Panc1 (cell line): ENCODE data around the gene RALGPS1. TPM values are rescaled to one million over a fixed set of nuclear protein-coding genes. Genes with fewer than 3 reads are reported as not detected.

Experiments used
- ATAC-seq: fragments of 200-7000 bp; cut with Tn5 transposase; 2 replicates; pipeline ENCODE4 v1.9.1; 2020; ENCODE audit warnings: mild to moderate bottlenecking, moderate library complexity
- BruUV-seq: library from RNA; stranded (reverse); fragments of 400-500 nt; replicated peaks from 2 replicates; lab custom pipeline; 2021; lab: Mats Ljungman, UMichigan
- CTCF ChIA-PET: fragments of 300-600 bp; sonication (Branson Sonifier 250); formaldehyde crosslinking; loops from one replicate; lab custom pipeline; 2022; ENCODE audit warnings: antibody characterized with exemption; lab: Charles Lee
- POLR2A ChIA-PET: fragments of 300-600 bp; sonication (Branson Sonifier 250); formaldehyde crosslinking; loops from one replicate; lab custom pipeline; 2022; ENCODE audit warnings: antibody characterized with exemption; lab: Charles Lee
- DNase-seq: peaks from one replicate; pipeline ENCODE4 v3.0.0-alpha.2; 2010; ENCODE audit warnings: low read depth, low spot score
- H3K27ac ChIP-seq: 2 replicates; pipeline ENCODE4 v1.5.1; 2011; ENCODE audit warnings: mild to moderate bottlenecking, low read length, inconsistent platforms
- H3K27me3 ChIP-seq: fragments of 200-500 bp; sonication (Bioruptor generic); 2 replicates; pipeline ENCODE4 v1.6.0; 2014; ENCODE audit warnings: low read length, inconsistent platforms; ENCODE audit not compliant: control insufficient read depth, insufficient read depth
- H3K36me3 ChIP-seq: fragments of 200-500 bp; sonication (Bioruptor generic); 2 replicates; pipeline ENCODE4 v1.5.1; 2014; ENCODE audit warnings: inconsistent platforms, mild to moderate bottlenecking, low read length, moderate library complexity; ENCODE audit not compliant: control insufficient read depth, insufficient read depth
- H3K4me1 ChIP-seq: 2 replicates; pipeline ENCODE4 v1.5.1; 2011; ENCODE audit warnings: inconsistent platforms, mild to moderate bottlenecking, low read length, moderate library complexity; ENCODE audit not compliant: control insufficient read depth, insufficient read depth
- H3K4me3 ChIP-seq, 2 experiments: 2 replicates each; pipeline ENCODE4 v1.5.1; 2011 to 2012; ENCODE audit warnings: low read depth in 2 of 2, low read length in 2 of 2, mild to moderate bottlenecking in 2 of 2, inconsistent platforms in 1 of 2, moderate library complexity in 1 of 2
- H3K9me3 ChIP-seq: fragments of 200-500 bp; sonication (Bioruptor generic); 2 replicates; pipeline ENCODE4 v1.5.1; 2014; ENCODE audit warnings: low read depth, mild to moderate bottlenecking, inconsistent platforms, low read length, moderate library complexity; ENCODE audit not compliant: control insufficient read depth, insufficient read depth
- POLR2AphosphoS5 ChIP-seq: IDR thresholded peaks from 2 replicates; pipeline ENCODE4 v1.6.1; 2012; ENCODE audit warnings: mild to moderate bottlenecking, low read depth, low read length, moderate library complexity
- SIN3A ChIP-seq: IDR thresholded peaks from 2 replicates; pipeline ENCODE4 v1.6.1; 2012; ENCODE audit warnings: low read depth, mild to moderate bottlenecking, low read length, moderate library complexity, borderline replicate concordance; ENCODE audit not compliant: insufficient read depth
- TCF7L2 ChIP-seq: IDR thresholded peaks from 2 replicates; pipeline ENCODE4 v1.6.1; 2011; ENCODE audit warnings: mild to moderate bottlenecking, low read depth, low read length, inconsistent platforms
- in situ Hi-C: cut with HindIII; loops from 2 replicates; pipeline ENCODE4 v1.10.0; 2016; ENCODE audit warnings: low sequenced_read_pairs, low pct_unique_long_range_greater_than_20kb
- intact Hi-C: fragments of 100-400 bp; cut with micrococcal nuclease; formaldehyde crosslinking; loops from one replicate; pipeline ENCODE4 v1.10.0; 2022; ENCODE audit not compliant: unreplicated experiment
- total RNA-seq: library from RNA; stranded (reverse); gene quantifications from one replicate; pipeline ENCODE4 v1.2.1, GENCODE V29; 2021; ENCODE audit not compliant: unreplicated experiment
- TF ChIP-seq, protein P1 (sequence below): fragments of 450-650 bp; IDR thresholded peaks from 2 replicates; pipeline ENCODE4 v1.5.1; 2017; ENCODE audit warnings: mild to moderate bottlenecking
- TF ChIP-seq, protein P2 (sequence below), 2 experiments: IDR thresholded peaks; 2 replicates each; pipeline ENCODE4 v1.6.1; 2011 to 2012; ENCODE audit warnings: low read depth in 2 of 2, control low read depth in 1 of 2, low read length in 1 of 2, mild to moderate bottlenecking in 1 of 2, moderate library complexity in 1 of 2; ENCODE audit not compliant: insufficient read depth in 1 of 2

Gene RALGPS1
- total RNA-seq, 1 experiment from 2014 or later, result 7.2 TPM

DNA sequence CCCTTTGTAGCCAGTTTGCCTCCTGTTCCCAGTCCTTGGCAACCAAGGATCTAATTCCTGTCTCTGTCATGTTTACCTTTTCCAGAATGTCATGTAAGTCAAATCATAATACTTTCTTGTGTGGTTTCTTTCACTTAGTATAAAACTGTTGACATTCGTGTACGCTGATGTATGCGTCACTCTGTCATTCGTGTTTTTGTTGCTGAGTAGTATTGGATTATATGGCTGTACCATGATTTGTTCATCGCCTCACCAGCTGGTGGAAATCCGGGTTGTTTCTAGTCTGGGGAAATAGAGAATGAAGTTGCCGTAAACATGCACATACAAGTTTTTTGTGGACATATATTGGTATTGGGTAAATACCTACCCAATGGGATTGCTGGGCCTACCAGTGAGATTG, 110.5 kb downstream of the RALGPS1 start:
- no TSS peak for BruUV-seq
- H3K9me3 ChIP-seq, result no peaks in the 10 kb centered on the region
- DNase-seq (no peak), ATAC-seq (no peak)
- H3K36me3 ChIP-seq, result no peaks in the 10 kb centered on the region
- intact Hi-C loops, result no loop called here
- no peaks in the 10 kb centered on the region for H3K27me3 ChIP-seq
- POLR2A ChIA-PET, result no interaction called here
- no peaks in the 10 kb centered on the region for H3K4me1 ChIP-seq
- TF ChIP-seq TCF7L2, result no peak
- no peak for TF ChIP-seq SIN3A
- TF ChIP-seq, protein P1, sequence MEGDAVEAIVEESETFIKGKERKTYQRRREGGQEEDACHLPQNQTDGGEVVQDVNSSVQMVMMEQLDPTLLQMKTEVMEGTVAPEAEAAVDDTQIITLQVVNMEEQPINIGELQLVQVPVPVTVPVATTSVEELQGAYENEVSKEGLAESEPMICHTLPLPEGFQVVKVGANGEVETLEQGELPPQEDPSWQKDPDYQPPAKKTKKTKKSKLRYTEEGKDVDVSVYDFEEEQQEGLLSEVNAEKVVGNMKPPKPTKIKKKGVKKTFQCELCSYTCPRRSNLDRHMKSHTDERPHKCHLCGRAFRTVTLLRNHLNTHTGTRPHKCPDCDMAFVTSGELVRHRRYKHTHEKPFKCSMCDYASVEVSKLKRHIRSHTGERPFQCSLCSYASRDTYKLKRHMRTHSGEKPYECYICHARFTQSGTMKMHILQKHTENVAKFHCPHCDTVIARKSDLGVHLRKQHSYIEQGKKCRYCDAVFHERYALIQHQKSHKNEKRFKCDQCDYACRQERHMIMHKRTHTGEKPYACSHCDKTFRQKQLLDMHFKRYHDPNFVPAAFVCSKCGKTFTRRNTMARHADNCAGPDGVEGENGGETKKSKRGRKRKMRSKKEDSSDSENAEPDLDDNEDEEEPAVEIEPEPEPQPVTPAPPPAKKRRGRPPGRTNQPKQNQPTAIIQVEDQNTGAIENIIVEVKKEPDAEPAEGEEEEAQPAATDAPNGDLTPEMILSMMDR, result no peak
- TF ChIP-seq POLR2AphosphoS5, result no peak
- TF ChIP-seq, protein P2, sequence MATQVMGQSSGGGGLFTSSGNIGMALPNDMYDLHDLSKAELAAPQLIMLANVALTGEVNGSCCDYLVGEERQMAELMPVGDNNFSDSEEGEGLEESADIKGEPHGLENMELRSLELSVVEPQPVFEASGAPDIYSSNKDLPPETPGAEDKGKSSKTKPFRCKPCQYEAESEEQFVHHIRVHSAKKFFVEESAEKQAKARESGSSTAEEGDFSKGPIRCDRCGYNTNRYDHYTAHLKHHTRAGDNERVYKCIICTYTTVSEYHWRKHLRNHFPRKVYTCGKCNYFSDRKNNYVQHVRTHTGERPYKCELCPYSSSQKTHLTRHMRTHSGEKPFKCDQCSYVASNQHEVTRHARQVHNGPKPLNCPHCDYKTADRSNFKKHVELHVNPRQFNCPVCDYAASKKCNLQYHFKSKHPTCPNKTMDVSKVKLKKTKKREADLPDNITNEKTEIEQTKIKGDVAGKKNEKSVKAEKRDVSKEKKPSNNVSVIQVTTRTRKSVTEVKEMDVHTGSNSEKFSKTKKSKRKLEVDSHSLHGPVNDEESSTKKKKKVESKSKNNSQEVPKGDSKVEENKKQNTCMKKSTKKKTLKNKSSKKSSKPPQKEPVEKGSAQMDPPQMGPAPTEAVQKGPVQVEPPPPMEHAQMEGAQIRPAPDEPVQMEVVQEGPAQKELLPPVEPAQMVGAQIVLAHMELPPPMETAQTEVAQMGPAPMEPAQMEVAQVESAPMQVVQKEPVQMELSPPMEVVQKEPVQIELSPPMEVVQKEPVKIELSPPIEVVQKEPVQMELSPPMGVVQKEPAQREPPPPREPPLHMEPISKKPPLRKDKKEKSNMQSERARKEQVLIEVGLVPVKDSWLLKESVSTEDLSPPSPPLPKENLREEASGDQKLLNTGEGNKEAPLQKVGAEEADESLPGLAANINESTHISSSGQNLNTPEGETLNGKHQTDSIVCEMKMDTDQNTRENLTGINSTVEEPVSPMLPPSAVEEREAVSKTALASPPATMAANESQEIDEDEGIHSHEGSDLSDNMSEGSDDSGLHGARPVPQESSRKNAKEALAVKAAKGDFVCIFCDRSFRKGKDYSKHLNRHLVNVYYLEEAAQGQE (IDR thresholded peaks at IDR 0.05; ENCODE audit: insufficient read depth in 1 of 2, low read depth in 2 of 2, low read length in 1 of 2), result no peak
- H3K27ac ChIP-seq, result no peak overlapping the region
- no peak overlapping the region for H3K4me3 ChIP-seq
- in situ Hi-C loops, result no loop called here
- CTCF ChIA-PET, result no interaction called here

DNA sequence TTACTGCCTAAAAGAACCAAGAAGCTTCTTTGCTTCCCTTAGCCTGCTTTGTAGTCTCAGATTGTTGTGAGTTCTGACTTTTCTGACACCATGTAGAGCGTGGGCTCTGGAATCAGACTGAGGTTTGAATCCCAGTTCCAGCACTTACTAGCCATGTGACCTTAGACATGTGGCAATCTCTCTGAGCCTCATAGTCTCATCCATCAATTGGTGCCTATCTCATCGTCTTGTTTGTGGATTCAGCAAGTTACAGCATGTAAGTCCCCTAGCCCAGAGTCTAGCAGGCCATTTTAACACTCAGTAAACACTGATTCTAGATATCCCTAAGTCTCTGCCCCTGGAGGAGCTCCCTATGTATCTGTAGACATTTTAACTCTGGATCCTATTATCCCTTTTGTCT, 113.1 kb downstream of the RALGPS1 start:
- Histone ChIP-seq H3K4me1 (no peaks in the 10 kb centered on the region), H3K4me3 (no peak overlapping the region), H3K27me3 (no peaks in the 10 kb centered on the region), H3K9me3 (no peaks in the 10 kb centered on the region), H3K36me3 (no peaks in the 10 kb centered on the region), H3K27ac (no peak overlapping the region)
- ChIA-PET CTCF (no interaction called here), POLR2A (no interaction called here)
- ATAC-seq (no peak), DNase-seq (no peak)
- in situ Hi-C loops, result no loop called here
- TF ChIP-seq TCF7L2, result no peak
- TF ChIP-seq, protein P1, result no peak
- TF ChIP-seq SIN3A, result no peak
- TF ChIP-seq, protein P2 (IDR thresholded peaks at IDR 0.05; ENCODE audit: insufficient read depth in 1 of 2, low read depth in 2 of 2, low read length in 1 of 2), result no peak
- TF ChIP-seq POLR2AphosphoS5, result no peak
- no TSS peak for BruUV-seq
- intact Hi-C loops, result no loop called here
